Breast epithelium (tissue), 3 donors: Measurements from ENCODE around the gene SLC25A27.

Experiments used
- POLR2A ChIP-seq: fragments of 450-650 bp; IDR thresholded peaks from one replicate; pipeline ENCODE4 v1.6.1; 2016; ENCODE audit warnings: antibody characterized with exemption, mild to moderate bottlenecking, moderate library complexity
- TF ChIP-seq, protein P1 (sequence below), 3 donors: fragments of 450-650 bp; IDR thresholded peaks; one replicate each; pipeline ENCODE4 v1.5.1; 2016 to 2017; ENCODE audit warnings: antibody characterized with exemption in 3 of 3, mild to moderate bottlenecking in 3 of 3, moderate library complexity in 3 of 3

- TF ChIP-seq POLR2A: no peak
- TF ChIP-seq, protein P1, sequence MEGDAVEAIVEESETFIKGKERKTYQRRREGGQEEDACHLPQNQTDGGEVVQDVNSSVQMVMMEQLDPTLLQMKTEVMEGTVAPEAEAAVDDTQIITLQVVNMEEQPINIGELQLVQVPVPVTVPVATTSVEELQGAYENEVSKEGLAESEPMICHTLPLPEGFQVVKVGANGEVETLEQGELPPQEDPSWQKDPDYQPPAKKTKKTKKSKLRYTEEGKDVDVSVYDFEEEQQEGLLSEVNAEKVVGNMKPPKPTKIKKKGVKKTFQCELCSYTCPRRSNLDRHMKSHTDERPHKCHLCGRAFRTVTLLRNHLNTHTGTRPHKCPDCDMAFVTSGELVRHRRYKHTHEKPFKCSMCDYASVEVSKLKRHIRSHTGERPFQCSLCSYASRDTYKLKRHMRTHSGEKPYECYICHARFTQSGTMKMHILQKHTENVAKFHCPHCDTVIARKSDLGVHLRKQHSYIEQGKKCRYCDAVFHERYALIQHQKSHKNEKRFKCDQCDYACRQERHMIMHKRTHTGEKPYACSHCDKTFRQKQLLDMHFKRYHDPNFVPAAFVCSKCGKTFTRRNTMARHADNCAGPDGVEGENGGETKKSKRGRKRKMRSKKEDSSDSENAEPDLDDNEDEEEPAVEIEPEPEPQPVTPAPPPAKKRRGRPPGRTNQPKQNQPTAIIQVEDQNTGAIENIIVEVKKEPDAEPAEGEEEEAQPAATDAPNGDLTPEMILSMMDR (IDR thresholded peaks at IDR 0.05): no peak
Observed at GRCh38 chr6:46638650-46639049, 14.1 kb upstream of the SLC25A27 start.
